ENCODE data around the gene CAPZA2.

DNA sequence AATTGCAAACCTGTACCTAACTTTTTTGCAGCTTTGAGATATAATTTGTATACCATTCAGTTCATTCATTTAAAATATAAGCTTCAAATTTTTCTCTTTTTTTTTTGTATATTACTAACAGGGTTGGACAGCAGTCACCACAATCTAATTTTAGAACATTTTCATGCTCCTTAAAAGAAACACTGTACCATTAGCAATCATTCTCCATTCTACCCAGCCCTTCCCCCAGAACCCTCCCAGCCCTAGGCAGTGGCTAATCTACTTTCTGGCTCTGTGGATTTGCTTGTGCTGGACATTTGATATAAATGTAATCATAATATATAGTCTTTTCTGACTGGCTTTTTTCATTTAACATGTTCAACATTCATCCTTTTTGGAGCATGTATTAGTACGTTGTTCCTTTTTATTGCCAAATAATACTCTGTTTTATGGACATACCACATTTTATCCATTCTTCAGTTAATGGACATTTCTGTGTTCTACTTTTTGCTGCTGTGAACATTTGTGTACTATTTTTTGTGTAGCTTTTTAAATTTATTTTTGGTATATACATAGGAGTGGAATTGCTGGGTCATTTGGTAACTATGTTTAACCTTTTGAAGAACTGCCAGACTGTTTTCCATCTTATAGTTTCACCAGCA is 50.0 kb downstream of the CAPZA2 start:
- TF ChIP-seq CTCF (IDR thresholded peaks at IDR 0.05) (no peak), ETV6 (CRISPR knock-in tag; IDR thresholded peaks at IDR 0.05) (no peak), NR2C2 (CRISPR knock-in tag; IDR thresholded peaks at IDR 0.05) (no peak), ATF2 (CRISPR knock-in tag; IDR thresholded peaks at IDR 0.05; ENCODE audit: borderline replicate concordance, low read depth) (no peak), ZNF317 (CRISPR knock-in tag; IDR thresholded peaks at IDR 0.05; ENCODE audit: borderline replicate concordance, low read depth) (no peak), MAX (CRISPR knock-in tag; IDR thresholded peaks at IDR 0.05) (no peak), TEAD1 (CRISPR knock-in tag; IDR thresholded peaks at IDR 0.05) (no peak), TEAD4 (CRISPR knock-in tag; IDR thresholded peaks at IDR 0.05) (no peak), ELF4 (CRISPR knock-in tag; IDR thresholded peaks at IDR 0.05; ENCODE audit: low read depth) (no peak), NR3C1 (CRISPR knock-in tag; conservative IDR thresholded peaks at IDR 0.05; ENCODE audit: low read depth) (no peak), FOXP4 (CRISPR knock-in tag; IDR thresholded peaks at IDR 0.05) (no peak)
- TF ChIP-seq, protein P1, sequence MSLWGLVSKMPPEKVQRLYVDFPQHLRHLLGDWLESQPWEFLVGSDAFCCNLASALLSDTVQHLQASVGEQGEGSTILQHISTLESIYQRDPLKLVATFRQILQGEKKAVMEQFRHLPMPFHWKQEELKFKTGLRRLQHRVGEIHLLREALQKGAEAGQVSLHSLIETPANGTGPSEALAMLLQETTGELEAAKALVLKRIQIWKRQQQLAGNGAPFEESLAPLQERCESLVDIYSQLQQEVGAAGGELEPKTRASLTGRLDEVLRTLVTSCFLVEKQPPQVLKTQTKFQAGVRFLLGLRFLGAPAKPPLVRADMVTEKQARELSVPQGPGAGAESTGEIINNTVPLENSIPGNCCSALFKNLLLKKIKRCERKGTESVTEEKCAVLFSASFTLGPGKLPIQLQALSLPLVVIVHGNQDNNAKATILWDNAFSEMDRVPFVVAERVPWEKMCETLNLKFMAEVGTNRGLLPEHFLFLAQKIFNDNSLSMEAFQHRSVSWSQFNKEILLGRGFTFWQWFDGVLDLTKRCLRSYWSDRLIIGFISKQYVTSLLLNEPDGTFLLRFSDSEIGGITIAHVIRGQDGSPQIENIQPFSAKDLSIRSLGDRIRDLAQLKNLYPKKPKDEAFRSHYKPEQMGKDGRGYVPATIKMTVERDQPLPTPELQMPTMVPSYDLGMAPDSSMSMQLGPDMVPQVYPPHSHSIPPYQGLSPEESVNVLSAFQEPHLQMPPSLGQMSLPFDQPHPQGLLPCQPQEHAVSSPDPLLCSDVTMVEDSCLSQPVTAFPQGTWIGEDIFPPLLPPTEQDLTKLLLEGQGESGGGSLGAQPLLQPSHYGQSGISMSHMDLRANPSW (CRISPR knock-in tag; conservative IDR thresholded peaks at IDR 0.05; ENCODE audit: low read depth), result no peak

Data from WTC11 (cell line).